ENCODE measurements around the gene RNF11. TPM values are rescaled to one million over a fixed set of nuclear protein-coding genes. Genes with fewer than 3 reads are reported as not detected.

RNF11 gene
- total RNA-seq, 1 donor from 2014 or later = 15.3 TPM

DNA sequence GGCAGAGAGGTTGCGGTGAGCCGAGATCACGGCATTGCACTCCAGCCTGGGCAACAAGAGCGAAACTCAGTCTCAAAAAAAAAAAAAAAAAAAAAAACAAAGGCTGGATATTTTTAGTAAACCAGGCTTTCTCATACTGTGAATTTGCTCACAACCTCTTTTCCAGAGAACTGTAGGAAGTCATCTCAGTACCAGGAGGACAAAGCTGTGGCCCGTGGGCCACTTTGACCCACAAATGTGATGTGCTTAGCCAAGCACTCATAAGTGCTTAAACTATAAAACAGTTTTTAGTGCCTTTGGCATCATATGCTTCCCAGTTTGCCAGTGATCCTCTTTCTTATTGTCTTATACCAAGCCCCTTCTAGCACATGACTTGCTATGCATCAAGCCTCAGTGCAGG lies 46.5 kb downstream of the RNF11 start:
- CTCF ChIA-PET = no interaction called here
- TF ChIP-seq, protein P1, sequence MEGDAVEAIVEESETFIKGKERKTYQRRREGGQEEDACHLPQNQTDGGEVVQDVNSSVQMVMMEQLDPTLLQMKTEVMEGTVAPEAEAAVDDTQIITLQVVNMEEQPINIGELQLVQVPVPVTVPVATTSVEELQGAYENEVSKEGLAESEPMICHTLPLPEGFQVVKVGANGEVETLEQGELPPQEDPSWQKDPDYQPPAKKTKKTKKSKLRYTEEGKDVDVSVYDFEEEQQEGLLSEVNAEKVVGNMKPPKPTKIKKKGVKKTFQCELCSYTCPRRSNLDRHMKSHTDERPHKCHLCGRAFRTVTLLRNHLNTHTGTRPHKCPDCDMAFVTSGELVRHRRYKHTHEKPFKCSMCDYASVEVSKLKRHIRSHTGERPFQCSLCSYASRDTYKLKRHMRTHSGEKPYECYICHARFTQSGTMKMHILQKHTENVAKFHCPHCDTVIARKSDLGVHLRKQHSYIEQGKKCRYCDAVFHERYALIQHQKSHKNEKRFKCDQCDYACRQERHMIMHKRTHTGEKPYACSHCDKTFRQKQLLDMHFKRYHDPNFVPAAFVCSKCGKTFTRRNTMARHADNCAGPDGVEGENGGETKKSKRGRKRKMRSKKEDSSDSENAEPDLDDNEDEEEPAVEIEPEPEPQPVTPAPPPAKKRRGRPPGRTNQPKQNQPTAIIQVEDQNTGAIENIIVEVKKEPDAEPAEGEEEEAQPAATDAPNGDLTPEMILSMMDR (IDR thresholded peaks at IDR 0.05) = no peak
- DNase-seq = no peak
- H3K27me3 Mint-ChIP-seq = no peaks in the 10 kb centered on the region
- H3K9me3 Mint-ChIP-seq = no peaks in the 10 kb centered on the region
- intact Hi-C loops (cut with micrococcal nuclease) = no loop called here
- H3K36me3 Mint-ChIP-seq (ENCODE audit: low read depth) = no peaks in the 10 kb centered on the region
- no peak overlapping the region for H3K27ac Mint-ChIP-seq
- POLR2A ChIA-PET = no interaction called here
- no peak for ATAC-seq (ENCODE audit: low read depth)
- no peak overlapping the region for H3K4me3 Mint-ChIP-seq
- no peaks in the 10 kb centered on the region for H3K4me1 Mint-ChIP-seq

DNA sequence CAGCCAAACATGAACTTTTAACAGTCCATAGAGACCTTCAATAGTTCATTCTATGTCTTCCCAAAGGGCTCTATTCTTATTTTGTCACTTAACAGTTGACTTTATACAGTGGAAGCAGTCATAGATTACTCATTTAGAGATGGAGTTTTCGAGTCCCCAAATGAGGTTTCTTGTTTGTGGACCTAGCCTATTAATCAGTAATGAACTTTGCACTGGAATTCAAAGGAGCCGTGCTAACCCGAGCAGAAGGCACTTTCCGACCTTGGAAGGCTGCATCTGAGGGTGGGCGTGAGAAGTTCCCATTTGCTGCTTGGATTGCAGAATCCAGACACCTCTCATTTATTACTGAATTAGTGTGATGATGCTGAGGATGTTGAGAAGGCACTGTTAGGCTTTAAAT lies 47.9 kb downstream of the RNF11 start:
- Mint-ChIP-seq H3K27me3 (no peaks in the 10 kb centered on the region), H3K4me1 (no peaks in the 10 kb centered on the region), H3K36me3 (ENCODE audit: low read depth) (no peaks in the 10 kb centered on the region), H3K4me3 (no peak overlapping the region), H3K9me3 (no peaks in the 10 kb centered on the region), H3K27ac (no peak overlapping the region)
- no peak for DNase-seq
- TF ChIP-seq, protein P1 (IDR thresholded peaks at IDR 0.05) = no peak
- CTCF ChIA-PET = no interaction called here
- POLR2A ChIA-PET = no interaction called here
- intact Hi-C loops (cut with micrococcal nuclease) = no loop called here
- no peak for ATAC-seq (ENCODE audit: low read depth)

DNA sequence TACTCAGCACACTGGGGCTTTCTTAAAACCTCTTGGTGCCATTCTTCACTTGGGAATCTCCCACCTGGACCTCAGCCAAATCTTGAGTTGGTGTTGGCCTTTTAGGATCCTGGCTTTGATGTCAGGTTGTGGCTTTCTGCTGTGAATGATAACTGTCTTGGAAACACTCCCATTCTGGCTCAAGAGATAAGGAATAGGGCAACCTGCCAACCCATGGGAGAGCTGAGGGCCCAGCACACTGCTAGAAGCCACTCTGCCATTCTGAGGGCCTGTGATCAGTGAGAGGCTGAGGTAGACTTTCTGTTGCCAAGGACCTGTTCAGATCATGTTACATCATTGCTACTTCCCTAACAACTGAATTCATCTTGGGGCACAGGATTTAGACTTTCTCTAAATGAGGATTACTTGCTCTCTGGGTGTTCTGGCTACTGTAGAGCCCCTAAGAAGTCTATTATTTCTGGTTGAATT lies 48.4 kb downstream of the RNF11 start:
- H3K36me3 Mint-ChIP-seq (ENCODE audit: low read depth) = no peaks in the 10 kb centered on the region
- ATAC-seq (ENCODE audit: low read depth) (no peak), DNase-seq (no peak)
- H3K4me3 Mint-ChIP-seq = no peak overlapping the region
- intact Hi-C loops (cut with micrococcal nuclease) = no loop called here
- POLR2A ChIA-PET = no interaction called here
- TF ChIP-seq, protein P1 (IDR thresholded peaks at IDR 0.05) = no peak
- H3K27ac Mint-ChIP-seq = no peak overlapping the region
- no peaks in the 10 kb centered on the region for H3K27me3 Mint-ChIP-seq
- H3K9me3 Mint-ChIP-seq = no peaks in the 10 kb centered on the region
- CTCF ChIA-PET = no interaction called here
- H3K4me1 Mint-ChIP-seq = no peaks in the 10 kb centered on the region

DNA sequence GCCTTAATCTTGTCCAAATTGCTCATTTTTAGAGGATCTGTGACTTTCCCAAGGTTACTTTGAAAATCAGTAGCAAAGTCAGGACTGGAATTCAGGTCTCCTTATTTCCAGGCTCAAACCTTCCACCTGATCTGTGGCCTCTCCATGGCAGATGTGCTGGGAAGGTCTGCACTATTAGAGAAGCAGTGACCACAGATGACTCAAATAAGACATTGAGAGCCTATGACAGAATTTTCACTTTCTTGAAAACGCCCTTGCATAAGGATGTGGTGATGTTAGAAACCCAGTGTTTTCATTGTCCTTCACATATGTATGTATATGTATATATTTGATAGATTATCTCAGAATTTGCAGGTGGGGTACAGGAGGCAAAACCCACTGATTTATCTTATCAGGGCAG lies 49.0 kb downstream of the RNF11 start:
- POLR2A ChIA-PET = interaction anchor here (0.7 kb wide), 1 partner anchor 128 kb away, joined by 4 read pairs; no protein-coding TSS in a partner anchor
- Mint-ChIP-seq H3K27ac (no peak overlapping the region), H3K4me1 (no peaks in the 10 kb centered on the region), H3K9me3 (no peaks in the 10 kb centered on the region), H3K4me3 (no peak overlapping the region), H3K27me3 (no peaks in the 10 kb centered on the region), H3K36me3 (ENCODE audit: low read depth) (no peaks in the 10 kb centered on the region)
- TF ChIP-seq, protein P1 (IDR thresholded peaks at IDR 0.05) = no peak
- intact Hi-C loops (cut with micrococcal nuclease) = no loop called here
- no peak for ATAC-seq (ENCODE audit: low read depth)
- CTCF ChIA-PET = no interaction called here
- DNase-seq = no peak

DNA sequence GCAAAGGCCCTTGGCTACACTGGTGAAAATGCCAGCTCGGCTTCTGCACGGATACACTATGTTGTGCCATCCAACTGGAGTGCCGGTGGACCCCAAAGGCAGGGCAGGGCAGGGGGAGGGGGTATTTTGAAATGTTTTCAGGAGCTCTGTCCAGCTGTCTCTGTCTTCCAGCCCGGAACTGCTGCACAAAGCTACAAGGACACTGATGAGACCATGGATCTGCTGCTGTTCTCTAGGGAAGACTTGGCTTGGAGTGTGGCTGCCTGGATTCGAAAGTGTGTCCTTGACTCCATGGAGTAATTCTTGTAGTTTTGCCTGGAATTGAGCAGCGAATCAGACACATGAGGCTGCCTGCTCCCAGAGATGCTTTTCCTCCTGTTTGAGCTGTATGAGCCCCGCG lies 51.9 kb downstream of the RNF11 start:
- Mint-ChIP-seq H3K9me3 (no peaks in the 10 kb centered on the region), H3K27ac (no peak overlapping the region), H3K27me3 (no peaks in the 10 kb centered on the region), H3K4me1 (no peaks in the 10 kb centered on the region), H3K4me3 (no peak overlapping the region), H3K36me3 (ENCODE audit: low read depth) (no peaks in the 10 kb centered on the region)
- DNase-seq (no peak), ATAC-seq (ENCODE audit: low read depth) (no peak)
- intact Hi-C loops (cut with micrococcal nuclease) = no loop called here
- ChIA-PET POLR2A (no interaction called here), CTCF (interaction anchor here (2.3 kb wide), 1 partner anchor 9 kb away, joined by 9 read pairs; no protein-coding TSS in a partner anchor)
- TF ChIP-seq, protein P1 (IDR thresholded peaks at IDR 0.05) = no peak
